ENCODE data around the gene HP1BP3.
"Not testable (repeated sequence)": the region's sequence is repeated elsewhere in the genome, so short reads cannot be mapped to it uniquely, and the experiment has no call there.

Gene HP1BP3

DNA sequence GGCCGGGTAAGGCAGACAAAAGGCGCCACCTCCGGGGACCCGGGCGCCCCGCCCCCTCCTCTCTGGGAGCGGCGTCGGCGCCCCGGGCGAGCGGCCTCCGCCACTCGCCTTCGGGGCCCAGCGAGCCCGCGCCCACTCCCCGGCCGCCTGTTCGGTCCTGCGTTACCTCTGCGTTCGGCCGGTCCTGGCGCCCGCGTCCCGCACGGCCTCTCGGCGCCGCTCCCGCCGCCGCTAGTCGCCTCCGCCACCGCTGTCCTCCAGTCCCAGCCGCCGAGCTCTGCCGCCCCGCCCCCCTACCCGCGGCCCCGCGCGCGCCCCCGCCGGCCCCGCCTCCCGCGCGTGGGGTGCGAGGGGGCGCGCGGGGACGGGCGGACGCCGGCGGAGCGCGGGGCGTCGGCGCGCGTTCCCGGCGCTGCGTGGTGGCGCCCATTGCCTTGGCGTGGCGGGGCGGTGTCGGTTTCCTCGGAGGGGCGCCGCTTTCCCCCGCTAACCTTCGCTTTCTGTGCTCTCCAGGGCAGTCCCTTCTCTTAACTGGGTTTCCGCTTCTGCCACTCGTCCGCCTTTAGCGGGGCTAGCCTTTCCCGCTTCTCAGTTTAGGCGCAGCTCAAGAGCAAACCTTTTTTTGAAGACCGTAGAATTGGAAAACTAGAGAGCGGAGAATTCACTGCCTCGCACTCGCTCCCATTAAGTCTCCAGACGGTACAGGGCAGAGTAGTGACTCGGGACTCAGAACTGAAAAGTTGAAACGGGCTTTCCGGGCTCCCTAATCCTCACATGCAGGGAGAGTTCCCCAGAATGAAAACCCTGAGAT is at the start of gene HP1BP3:
Gene HP1BP3, minus strand, starts transcription at position 279 of the 811 bp plus-strand sequence. CDS start 6,867 bp downstream, outside the sequence.
- DNase-seq, result peak; percentile 90

DNA sequence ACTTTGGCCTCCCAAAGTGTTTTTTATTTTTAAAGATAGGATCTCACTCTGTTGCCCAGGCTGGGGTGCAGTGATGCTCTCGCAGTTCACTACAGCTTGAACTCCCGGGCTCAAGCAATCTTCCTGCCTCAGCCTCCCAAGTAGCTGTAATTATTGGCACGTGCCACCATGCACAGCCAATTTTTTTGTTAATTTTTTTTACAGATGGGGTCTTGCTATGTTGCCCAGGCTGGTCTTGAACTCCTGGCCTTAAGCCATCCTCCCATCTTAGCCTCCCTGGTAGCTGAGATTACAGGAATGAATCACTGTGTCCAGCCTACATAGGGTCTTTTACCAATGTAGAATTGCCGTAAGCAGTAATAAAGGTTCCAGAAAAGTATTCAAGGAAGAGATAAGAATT is 49.1 kb upstream of the HP1BP3 start:
- no peak for DNase-seq

GRCh38 chr1:20834780-20835179 is 47.7 kb upstream of the HP1BP3 start:
- DNase-seq, result no peak

DNA sequence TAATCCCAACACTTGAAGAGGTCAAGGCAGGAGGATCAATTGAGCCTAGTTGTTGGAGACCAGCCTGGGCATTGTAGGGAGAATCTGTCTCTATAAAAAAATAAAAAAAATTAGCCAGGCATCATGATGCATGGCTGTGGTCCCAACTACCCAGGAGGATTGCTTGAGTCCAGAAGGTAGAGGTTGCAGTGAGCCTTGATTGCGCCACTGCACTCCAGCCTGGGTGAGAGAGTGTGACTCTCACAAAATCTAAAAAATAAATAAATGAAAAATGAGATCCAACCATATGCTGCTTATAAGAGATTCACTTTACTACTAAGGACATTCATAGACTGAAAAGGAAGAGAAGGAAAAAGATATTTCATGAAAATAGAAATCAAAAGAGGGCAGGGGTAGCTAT is 47.1 kb upstream of the HP1BP3 start:
- no peak for DNase-seq

DNA sequence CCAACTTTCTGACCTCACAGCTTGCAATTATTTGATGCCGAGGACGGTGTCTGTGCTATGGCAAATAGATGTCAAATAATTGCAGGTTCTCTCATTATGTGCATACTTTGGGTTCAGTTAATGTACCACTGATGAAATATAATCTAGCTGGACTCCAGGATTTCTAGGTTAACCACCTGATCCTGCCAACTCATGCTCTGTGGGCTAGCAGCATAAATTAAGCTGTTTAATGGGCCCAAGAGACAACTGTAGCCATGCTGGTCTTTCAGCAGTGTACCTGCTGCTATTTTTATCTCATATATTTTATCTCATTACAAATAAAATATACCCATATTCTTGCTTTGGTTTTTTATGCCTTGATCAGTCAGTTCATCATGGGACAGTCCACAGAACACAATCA is 43.3 kb upstream of the HP1BP3 start:
- DNase-seq, result no peak

DNA sequence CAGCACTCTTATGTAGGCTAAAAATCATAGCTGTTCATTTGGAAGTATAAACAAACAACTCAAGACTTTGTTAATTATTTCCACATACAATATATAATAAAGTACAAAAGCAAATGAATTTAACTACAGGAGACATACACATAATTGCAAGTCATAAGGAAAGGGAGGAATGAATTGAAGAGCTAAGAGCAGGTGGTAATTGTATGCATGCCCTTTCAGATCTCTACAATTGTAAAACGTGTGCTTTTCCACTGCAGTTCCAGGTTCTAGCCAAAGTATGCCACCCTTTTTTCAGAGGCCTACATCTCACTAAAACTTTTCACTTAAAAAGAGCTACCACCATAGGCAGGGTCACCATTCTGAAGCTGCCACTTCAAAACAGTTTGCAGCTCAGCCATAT is 42.8 kb upstream of the HP1BP3 start:
- DNase-seq, result no peak

DNA sequence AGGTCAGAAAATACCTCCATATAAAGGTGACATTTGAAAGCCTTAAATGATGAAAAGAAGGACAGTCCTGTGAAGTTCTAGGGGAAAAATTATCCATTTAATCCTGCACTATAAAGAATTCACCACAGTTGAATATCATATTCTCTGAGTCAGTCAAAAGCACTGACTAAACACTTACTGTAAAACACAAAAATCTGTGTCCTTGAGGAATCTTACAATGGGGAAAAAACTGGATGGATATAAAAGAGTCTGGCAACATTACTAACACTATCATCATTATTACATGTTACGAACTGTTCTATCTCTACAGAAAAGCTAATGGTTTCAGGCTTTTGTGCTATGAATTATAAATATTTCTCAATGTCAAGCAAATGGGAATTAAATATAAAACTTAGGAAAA is 42.4 kb upstream of the HP1BP3 start:
- DNase-seq, result no peak

DNA sequence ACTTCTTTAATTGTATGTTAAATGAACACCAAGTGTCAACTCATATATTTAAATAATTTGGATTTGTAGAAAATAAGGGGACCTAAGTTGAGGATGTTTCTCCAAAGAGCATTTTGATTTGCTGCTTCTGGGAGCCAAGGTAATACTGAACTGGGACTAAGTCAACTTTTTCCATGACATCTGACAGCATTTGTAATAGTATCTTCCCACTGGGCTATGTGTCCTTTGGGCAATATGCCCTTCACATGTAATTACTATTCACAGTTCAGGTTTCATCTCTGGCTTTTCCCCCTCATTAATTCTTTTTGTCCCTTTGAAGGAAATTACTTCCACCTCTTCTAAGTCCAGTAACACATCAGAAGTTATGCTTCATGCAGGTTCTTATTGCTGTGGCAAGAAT is 36.7 kb upstream of the HP1BP3 start:
- DNase-seq, result no peak

DNA sequence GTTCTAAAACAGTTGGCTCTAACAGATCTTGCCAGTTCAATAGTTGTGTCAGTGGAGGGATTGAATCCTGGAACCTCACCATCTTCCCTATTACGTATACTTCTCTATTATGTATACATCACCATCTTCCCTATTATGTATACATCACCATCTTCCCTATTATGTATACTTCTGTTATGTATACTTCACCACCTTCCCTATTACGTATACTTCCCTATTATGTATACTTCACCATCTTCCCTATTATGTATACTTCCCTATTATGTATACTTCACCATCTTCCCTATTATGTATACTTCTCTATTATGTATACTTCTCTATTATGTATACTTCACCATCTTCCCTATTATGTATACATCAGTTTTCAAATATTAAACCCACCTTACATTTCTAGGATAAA is 34.4 kb upstream of the HP1BP3 start:
- no peak for DNase-seq

- no peak for DNase-seq
Measured at GRCh38 chr1:20819818-20820217, 32.7 kb upstream of the HP1BP3 start.

DNA sequence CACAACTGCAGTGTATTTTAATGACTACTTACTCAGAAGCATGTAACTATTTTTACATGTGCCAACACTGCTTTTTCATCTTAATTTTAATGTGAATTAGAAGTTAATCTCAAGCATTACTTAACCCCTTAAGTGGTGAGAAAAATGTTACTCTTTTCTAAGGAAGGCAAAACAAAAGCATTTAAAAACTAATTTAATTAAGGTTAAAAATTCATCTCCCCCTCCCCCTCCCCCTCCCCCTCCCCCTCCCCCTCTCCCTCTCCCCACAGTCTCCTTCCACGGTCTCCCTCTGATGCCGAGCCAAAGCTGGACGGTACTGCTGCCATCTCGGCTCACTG is 27.4 kb upstream of the HP1BP3 start:
- DNase-seq, result no peak

DNA sequence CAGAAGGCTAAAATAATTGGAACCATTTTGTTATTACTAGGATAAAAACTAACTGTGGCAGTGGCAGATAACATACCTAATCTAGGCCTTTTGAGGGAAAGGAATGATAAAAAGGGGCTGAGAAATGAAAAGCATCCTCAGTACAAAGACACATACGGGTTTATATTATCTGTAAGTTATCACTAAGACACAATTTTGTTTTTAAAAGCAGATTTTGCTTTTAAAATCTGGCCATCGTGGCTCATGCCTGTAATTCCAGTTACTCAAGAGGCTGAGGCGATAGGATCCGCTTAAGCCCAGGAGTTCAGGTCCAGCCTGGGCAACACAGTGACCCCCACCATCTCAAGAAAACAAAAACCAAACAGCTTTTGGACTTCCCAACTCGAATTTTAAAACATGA is 24.8 kb upstream of the HP1BP3 start:
- DNase-seq, result no peak

DNA sequence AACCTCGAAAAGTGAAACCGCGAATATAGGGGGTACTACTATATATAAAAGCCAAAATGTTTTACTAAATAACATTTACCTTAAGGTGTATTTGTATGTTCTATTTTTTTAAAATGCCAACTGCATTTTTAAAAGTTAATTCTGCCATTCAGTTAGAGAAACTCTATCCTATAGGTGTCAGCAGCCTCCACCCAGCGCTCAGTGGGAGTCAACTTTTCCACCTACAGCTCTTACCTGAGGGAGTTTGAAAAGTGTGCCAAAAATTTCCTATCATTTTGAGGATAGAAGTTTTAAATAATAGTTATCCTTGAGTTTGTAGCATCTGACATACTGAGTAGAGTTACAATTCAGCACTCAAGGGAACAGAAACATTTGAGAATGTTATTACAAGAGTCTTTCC is 6.1 kb upstream of the HP1BP3 start:
- DNase-seq, result no peak

DNA sequence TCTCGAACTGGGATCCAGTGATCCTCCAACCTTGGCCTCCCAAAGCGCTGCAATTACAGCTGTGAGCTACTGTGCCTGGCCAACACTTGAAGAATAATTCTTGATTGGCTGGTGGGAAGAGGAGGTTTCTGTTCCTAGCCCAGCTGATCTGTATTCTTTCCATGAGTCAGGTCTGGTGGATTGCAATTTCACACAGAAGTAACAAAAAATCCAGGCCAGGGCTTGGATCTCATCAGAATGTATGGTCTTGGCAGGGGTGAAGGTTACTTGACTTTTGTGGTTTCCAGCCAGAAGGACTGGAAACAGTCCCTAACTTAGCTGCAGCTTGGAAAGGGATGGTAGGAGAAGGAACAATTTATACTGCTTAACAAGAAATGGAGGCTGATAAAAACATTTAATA is 5.1 kb upstream of the HP1BP3 start:
- no peak for DNase-seq

DNA sequence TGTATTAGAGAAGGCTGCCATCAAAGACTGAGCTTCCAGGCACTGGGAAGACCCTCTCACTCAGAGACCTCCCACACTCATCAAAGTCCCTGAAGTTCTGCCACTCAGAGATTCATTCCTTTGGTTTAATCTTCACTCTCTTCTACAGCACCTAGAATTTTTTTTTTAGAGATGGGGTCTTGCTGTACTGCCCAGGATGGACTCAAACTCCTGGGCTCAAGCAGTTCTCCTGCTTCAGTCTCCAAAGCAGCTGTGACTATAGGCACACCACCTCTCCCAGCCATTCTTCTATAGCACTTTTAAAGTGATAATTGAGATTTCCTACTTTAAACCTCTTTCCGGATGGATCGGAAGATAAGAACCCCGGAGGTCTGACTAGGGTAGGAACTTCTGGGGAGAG is 3.7 kb upstream of the HP1BP3 start:
- DNase-seq, result no peak

DNA sequence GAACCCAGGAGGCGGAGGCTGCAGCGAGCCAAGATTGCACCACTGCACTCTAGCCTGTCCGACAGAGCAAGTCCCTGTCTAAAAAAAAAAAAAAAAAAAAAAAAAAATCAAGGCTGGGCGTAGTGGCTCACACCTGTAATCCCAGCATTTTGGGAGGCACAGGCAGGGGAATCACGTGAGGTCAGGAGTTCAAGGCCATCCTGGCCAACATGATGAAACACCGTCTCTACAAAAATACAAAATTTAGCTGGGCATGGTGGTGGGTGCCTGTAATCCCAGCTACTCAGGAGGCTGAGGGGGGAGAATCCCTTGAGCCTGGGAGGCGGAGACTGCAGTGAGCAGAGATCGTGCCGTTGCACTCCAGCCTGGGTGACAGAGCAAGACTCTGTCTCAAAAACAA is 2.5 kb upstream of the HP1BP3 start:
- not testable (repeated sequence) for DNase-seq

DNA sequence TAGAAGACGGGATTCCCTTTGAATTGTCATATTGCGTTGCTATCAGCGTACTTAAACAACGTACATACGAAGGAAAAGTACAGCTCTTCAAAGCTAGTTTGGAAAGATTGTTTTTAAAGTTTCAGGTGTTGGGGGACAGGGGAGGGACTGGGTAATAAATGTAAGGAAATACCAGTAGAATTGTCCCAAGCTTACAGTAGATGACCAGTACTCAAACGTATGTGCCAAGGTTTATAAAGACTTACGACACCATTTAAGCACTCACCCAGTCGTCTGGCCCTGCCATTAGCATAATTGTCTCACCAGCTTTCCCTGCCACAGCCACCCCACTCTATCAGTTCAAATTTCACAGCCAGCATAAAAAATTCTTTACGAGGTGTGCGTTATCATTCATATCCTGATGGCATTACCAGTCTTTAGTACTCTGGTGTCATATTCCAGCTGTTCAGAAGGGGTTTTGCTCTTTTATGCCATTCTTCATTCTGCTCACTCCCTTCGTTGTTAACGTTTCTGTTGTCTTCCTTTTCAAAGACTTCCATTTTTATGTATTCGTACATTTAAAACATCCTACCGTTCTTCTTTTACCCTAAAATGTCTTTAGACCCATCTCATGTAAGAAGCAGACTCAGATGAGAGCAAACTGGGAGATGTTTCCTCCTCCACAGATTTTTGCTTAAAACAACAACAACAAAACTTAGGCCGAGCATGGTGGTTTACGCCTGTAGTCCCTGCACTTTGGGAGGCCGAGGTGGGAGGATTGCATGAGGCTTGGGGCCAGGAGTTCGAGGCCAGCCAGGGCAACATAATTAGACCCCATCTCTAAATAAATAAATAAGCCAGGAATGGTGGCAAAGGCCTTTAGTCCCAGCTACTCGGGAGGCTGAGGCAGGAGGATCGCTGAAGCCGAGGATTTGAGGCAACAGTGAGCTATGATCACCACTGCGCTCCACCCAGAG is 1.0 kb upstream of the HP1BP3 start:
- no peak for DNase-seq

DNA sequence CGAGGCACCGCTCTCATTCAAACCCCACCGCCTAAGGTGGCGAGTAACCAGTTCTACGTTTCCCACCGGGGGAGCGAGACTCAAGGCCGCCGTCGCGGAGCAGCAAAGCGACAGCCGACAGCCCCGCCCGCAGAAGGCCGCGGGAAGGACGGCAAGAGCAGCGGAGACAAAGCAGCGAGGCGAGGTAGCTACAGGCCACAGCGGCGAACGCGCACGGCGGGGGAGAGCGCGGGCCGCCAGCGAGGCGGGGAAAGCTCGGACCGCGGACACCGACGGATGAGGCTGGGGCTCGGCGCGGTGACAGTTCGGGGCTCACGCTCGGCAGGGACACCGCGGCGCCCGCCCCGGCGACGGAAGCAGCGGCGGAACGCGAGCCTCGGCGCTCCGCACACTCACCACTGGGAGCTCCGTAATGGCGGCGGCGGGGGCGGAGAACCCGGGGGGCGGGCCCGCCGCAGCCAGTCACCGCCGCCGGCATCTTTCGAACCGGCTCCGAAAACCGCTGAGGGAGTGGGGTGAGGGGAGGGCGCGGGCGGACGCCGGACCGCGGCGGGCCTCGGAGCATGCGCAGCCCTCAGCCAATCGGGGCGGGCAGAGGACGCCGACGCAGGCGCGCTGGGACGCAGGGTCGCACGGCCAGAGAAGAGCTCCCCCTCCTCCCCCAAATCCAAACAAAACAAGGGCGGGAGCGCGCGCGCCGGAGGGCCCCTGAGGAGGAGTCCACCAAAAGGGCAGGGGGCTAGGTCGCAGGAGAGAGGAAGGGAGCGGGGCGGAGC is 666 bp downstream of the HP1BP3 start:
- DNase-seq, result peak; percentile 99

GRCh38 chr1:20785907-20786252 is 1.2 kb downstream of the HP1BP3 start:
- no peak for DNase-seq

- no peak for DNase-seq
Measured at GRCh38 chr1:20775700-20776099, 11.4 kb downstream of the HP1BP3 start.

DNA sequence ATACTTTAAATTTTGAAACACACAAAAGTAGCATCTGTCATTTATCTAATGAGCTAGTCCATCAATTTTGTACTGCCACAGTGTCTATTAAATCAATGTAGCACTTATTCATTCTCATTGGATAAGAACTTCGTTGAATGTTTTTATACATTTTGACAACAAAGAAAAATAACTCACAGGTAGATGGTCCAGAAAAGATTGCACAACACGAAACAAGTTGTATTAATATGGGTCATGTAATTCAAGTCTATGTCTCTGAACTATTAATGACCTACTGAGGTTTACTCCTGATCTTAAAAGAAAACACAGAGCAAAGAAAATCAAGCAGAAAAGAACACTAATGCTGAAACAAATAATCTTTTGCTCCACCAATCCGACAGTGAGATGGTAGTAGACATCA is 15.3 kb downstream of the HP1BP3 start:
- DNase-seq, result no peak

DNA sequence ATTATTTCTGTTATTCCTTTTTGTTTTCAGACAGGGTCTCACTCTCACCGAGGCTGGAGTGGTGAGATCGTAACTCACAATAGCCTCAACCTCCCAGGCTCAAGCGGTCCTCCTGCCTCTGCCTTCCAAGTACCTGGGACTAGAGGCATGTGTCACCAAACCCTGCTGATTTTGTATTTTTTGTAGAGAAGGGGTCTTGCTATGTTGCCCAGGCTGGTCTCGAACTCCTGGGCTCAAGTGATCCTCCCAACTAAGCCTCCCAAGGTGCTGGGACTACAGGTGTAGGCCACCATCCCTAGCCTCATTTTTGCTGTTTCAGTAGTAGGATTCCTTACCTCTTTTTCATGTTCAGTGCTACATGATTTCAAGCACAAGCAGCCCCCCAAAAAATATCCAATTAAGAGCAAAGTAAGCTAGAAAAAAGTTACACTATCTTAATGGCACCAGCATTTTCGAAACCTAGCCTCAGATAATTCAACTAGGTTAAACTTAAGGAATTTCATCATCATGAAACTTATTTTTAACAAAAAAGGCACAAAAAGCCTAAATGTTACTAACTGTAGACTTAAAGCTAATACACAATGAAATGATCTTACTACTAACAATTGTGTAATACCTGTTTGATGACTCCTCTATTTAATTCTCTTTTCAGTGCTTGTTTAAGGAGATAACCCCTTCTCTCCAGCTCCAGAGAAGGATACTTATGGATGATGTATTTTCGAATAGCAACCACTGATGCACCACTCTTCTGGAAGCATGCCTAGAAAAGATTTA is 16.6 kb downstream of the HP1BP3 start:
- DNase-seq, result no peak

DNA sequence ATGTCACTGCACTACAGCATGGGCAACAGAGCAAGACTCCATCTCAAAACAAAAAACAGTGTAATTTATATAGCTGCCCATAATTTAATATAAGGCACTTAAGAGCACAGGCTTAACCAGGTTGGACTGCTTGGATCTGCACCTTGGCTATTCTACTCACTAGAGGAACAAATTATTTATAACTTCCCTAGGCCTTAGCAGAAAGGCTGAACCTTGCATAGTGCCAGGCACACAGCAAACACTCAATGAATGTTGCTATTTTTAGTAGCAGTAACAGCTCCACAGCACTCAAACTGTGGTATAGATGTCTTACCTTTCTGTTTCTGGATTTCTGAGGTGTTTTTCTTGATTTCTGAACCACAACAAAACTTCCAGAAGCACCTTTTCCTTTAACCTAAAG is 19.8 kb downstream of the HP1BP3 start:
- no peak for DNase-seq

Data from eye (tissue), 1 donor.